Renal cortical epithelial cell (primary cell): ENCODE results near the gene ECHDC3. TPM values are rescaled to one million over a fixed set of nuclear protein-coding genes. Genes with fewer than 3 reads are reported as not detected.
A peak's percentile ranks its signal among the peaks of the same experiment; 100 is the strongest.
"Not testable (repeated sequence)": the region's sequence is repeated elsewhere in the genome, so short reads cannot be mapped to it uniquely, and the experiment has no call there.

Source experiments
- DNase-seq: peaks from one replicate; pipeline ENCODE4 v3.0.0-alpha.2; 2011; ENCODE audit warnings: low read depth
- total RNA-seq: library from RNA; depleted of rRNA; stranded (reverse); fragments of >200 nt; gene quantifications from 2 replicates; pipeline ENCODE4 v1.2.3, GENCODE V29; 2014

Gene ECHDC3
- total RNA-seq, 1 donor from 2014 or later = 19.0 TPM

- DNase-seq = no peak
Measured at GRCh38 chr10:11716686-11717085, 25.5 kb upstream of the ECHDC3 start.

- DNase-seq = no peak
Measured at GRCh38 chr10:11719496-11720259, 22.5 kb upstream of the ECHDC3 start.

GRCh38 chr10:11720260-11720741, 21.9 kb upstream of the ECHDC3 start:
- no peak for DNase-seq

GRCh38 chr10:11721806-11722205, 20.4 kb upstream of the ECHDC3 start:
- no peak for DNase-seq

GRCh38 chr10:11723359-11723758, 18.8 kb upstream of the ECHDC3 start:
- DNase-seq = no peak

- peak; percentile 58 for DNase-seq
Measured at GRCh38 chr10:11724938-11725776, 17.0 kb upstream of the ECHDC3 start.

GRCh38 chr10:11725912-11726311, 16.3 kb upstream of the ECHDC3 start:
- DNase-seq = no peak

GRCh38 chr10:11727563-11727962, 14.6 kb upstream of the ECHDC3 start:
- no peak for DNase-seq

- DNase-seq = no peak
Measured at GRCh38 chr10:11728353-11728752, 13.8 kb upstream of the ECHDC3 start.

- no peak for DNase-seq
Measured at GRCh38 chr10:11729790-11730315, 12.3 kb upstream of the ECHDC3 start.

GRCh38 chr10:11730779-11731178, 11.4 kb upstream of the ECHDC3 start:
- DNase-seq = no peak

GRCh38 chr10:11736767-11737166, 5.4 kb upstream of the ECHDC3 start:
- DNase-seq = not testable (repeated sequence)

- not testable (repeated sequence) for DNase-seq
Measured at GRCh38 chr10:11737258-11738032, 4.7 kb upstream of the ECHDC3 start.

GRCh38 chr10:11740907-11741306, 1.3 kb upstream of the ECHDC3 start:
- no peak for DNase-seq

- DNase-seq = no peak
Measured at GRCh38 chr10:11741608-11742007, 574 bp upstream of the ECHDC3 start.

- no peak for DNase-seq
Measured at GRCh38 chr10:11742779-11743298, 657 bp downstream of the ECHDC3 start.

- DNase-seq = no peak
Measured at GRCh38 chr10:11743461-11744338, 1.5 kb downstream of the ECHDC3 start.

- DNase-seq = no peak
Measured at GRCh38 chr10:11745045-11745444, 2.9 kb downstream of the ECHDC3 start.

- DNase-seq = no peak
Measured at GRCh38 chr10:11746883-11747539, 4.8 kb downstream of the ECHDC3 start.

GRCh38 chr10:11748866-11749265, 6.7 kb downstream of the ECHDC3 start:
- DNase-seq = no peak
